SK-N-SH treated with all-trans-retinoic acid at 6 μM for 48 hours (cell line): ENCODE results near the gene TCERG1L.

Experiments used
- ATAC-seq: fragments of 200-7000 bp; cut with Tn5 transposase; 3 replicates; pipeline ENCODE4 v1.9.1; 2020; ENCODE audit warnings: mild to moderate bottlenecking, moderate library complexity
- ARNTL ChIP-seq: fragments of 450-650 bp; formaldehyde crosslinking; IDR thresholded peaks from 2 replicates; pipeline ENCODE4 v1.5.0; 2020; ENCODE audit warnings: low read depth, mild to moderate bottlenecking, moderate library complexity, borderline replicate concordance
- ESRRG ChIP-seq: fragments of 250-450 bp; sonication (Bioruptor Pico); IDR thresholded peaks from 2 replicates; pipeline ENCODE4 v1.6.1; 2021; ENCODE audit warnings: mild to moderate bottlenecking
- GLIS3 ChIP-seq: fragments of 250-450 bp; sonication (Bioruptor Pico); IDR thresholded peaks from 2 replicates; pipeline ENCODE4 v1.5.0; 2020; ENCODE audit warnings: mild to moderate bottlenecking, moderate library complexity
- TCF4 ChIP-seq: fragments of 250-450 bp; sonication (Bioruptor Pico); IDR thresholded peaks from 2 replicates; pipeline ENCODE4 v1.8.0; 2021; ENCODE audit warnings: mild to moderate bottlenecking, moderate library complexity, borderline replicate concordance
- TOX ChIP-seq: fragments of 250-450 bp; sonication (Bioruptor Pico); IDR thresholded peaks from 2 replicates; pipeline ENCODE4 v1.8.0; 2021; ENCODE audit warnings: mild to moderate bottlenecking, moderate library complexity, borderline replicate concordance
- ZNF565 ChIP-seq: fragments of 450-650 bp; formaldehyde crosslinking; conservative IDR thresholded peaks from 2 replicates; pipeline ENCODE4 v1.5.0; 2020; ENCODE audit warnings: low read depth, mild to moderate bottlenecking, moderate library complexity
- ZNF70 ChIP-seq: fragments of 450-650 bp; formaldehyde crosslinking; IDR thresholded peaks from 2 replicates; pipeline ENCODE4 v1.5.0; 2020; ENCODE audit warnings: mild to moderate bottlenecking, moderate library complexity
- TF ChIP-seq, protein P1 (sequence below): fragments of 250-450 bp; sonication (Bioruptor Pico); IDR thresholded peaks from 2 replicates; pipeline ENCODE4 v1.5.0; 2020; ENCODE audit warnings: mild to moderate bottlenecking, moderate library complexity
- TF ChIP-seq, protein P2 (sequence below): fragments of 250-450 bp; sonication (Bioruptor Pico); IDR thresholded peaks from 2 replicates; pipeline ENCODE4 v1.5.1; 2021; ENCODE audit warnings: mild to moderate bottlenecking, moderate library complexity

TCERG1L gene

DNA sequence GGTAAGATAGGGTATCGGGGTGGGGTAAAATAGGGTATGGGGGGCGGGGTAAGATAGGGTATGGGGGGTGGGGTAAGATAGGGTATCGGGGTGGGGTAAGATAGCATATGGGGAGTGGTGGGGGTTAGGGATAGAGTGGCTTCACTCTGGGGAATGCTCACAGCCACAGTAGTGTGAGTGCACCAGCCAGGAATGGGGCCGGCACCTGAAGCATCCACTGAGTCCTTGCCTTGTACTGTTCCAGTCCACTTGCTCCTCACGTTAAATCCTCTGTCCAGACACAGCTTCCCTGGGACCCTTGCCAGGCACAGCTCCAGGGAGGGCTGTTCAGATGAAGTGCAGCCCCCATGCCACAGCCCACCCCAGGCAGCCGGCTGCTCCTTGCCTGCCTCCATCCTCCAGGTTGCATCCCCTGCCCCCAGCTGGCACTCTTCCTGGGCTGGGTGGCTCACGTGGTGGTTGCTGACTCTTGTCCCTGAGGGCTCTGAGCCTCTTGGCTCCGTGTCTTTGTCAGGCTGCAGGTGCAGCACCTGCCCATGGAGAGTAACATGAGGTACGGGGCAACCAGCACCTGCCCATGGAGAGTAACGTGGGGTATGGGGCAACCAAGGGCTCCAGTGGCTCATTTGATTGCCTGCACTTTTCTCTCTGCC, 268.4 kb downstream of the TCERG1L start:
- no peak for TF ChIP-seq ZNF70
- TF ChIP-seq GLIS3 = no peak
- TF ChIP-seq ESRRG (CRISPR knock-in tag) = no peak
- TF ChIP-seq, protein P1, sequence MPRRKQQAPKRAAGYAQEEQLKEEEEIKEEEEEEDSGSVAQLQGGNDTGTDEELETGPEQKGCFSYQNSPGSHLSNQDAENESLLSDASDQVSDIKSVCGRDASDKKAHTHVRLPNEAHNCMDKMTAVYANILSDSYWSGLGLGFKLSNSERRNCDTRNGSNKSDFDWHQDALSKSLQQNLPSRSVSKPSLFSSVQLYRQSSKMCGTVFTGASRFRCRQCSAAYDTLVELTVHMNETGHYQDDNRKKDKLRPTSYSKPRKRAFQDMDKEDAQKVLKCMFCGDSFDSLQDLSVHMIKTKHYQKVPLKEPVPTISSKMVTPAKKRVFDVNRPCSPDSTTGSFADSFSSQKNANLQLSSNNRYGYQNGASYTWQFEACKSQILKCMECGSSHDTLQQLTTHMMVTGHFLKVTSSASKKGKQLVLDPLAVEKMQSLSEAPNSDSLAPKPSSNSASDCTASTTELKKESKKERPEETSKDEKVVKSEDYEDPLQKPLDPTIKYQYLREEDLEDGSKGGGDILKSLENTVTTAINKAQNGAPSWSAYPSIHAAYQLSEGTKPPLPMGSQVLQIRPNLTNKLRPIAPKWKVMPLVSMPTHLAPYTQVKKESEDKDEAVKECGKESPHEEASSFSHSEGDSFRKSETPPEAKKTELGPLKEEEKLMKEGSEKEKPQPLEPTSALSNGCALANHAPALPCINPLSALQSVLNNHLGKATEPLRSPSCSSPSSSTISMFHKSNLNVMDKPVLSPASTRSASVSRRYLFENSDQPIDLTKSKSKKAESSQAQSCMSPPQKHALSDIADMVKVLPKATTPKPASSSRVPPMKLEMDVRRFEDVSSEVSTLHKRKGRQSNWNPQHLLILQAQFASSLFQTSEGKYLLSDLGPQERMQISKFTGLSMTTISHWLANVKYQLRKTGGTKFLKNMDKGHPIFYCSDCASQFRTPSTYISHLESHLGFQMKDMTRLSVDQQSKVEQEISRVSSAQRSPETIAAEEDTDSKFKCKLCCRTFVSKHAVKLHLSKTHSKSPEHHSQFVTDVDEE (CRISPR knock-in tag) = no peak
- no peak for TF ChIP-seq TOX (CRISPR knock-in tag)
- TF ChIP-seq, protein P2, sequence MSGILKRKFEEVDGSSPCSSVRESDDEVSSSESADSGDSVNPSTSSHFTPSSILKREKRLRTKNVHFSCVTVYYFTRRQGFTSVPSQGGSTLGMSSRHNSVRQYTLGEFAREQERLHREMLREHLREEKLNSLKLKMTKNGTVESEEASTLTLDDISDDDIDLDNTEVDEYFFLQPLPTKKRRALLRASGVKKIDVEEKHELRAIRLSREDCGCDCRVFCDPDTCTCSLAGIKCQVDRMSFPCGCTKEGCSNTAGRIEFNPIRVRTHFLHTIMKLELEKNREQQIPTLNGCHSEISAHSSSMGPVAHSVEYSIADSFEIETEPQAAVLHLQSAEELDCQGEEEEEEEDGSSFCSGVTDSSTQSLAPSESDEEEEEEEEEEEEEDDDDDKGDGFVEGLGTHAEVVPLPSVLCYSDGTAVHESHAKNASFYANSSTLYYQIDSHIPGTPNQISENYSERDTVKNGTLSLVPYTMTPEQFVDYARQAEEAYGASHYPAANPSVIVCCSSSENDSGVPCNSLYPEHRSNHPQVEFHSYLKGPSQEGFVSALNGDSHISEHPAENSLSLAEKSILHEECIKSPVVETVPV (CRISPR knock-in tag) = no peak
- TF ChIP-seq ARNTL (CRISPR knock-in tag) = no peak
- TF ChIP-seq TCF4 (CRISPR knock-in tag) = no peak
- no peak for TF ChIP-seq ZNF565 (CRISPR knock-in tag)
- TF ChIP-seq, all 23 proteins: peak for 0
- no peak for ATAC-seq
